ENCODE data around the gene SYT12. TPM values are rescaled to one million over a fixed set of nuclear protein-coding genes. Genes with fewer than 3 reads are reported as not detected.

The SYT12 gene
- total and polyA plus RNA-seq, 9 of the 15 experiments (the other 6 are each of a cell fraction or from before 2014, with no cell fraction given), result 0.03 to 0.11 (median 0.03) TPM; not detected in 4

- TF ChIP-seq CTCF (IDR thresholded peaks at IDR 0.05 in 2 of 3, conservative IDR thresholded peaks at IDR 0.05 in 1 of 3; ENCODE audit: insufficient read depth in 2 of 3, low read depth in 1 of 3, low read length in 3 of 3) (peak; percentile 79 to 86 (median 83)), TGIF2 (CRISPR knock-in tag; IDR thresholded peaks at IDR 0.05) (no peak), NFXL1 (CRISPR knock-in tag; IDR thresholded peaks at IDR 0.05) (no peak), MAZ (CRISPR knock-in tag; conservative IDR thresholded peaks at IDR 0.05 in 1 of 2, IDR thresholded peaks at IDR 0.05 in 1 of 2) (peak in 1 of 2 experiments; percentile 41; a peak in 1 of 4 replicates)
These were observed 48.7 kb downstream of the SYT12 start (continued) for GRCh38 chr11:67071420-67072284.

GRCh38 chr11:67072295-67072694 is 49.4 kb downstream of the SYT12 start:
- H3K9ac ChIP-seq (ENCODE audit: insufficient read depth in 1 of 2, low read depth in 2 of 2, low read length in 2 of 2), result no peak overlapping the region
- H3K4me3 ChIP-seq, result no peak overlapping the region
- peaks cover 0 to 17% of the 10 kb centered on the region in 2 experiments; a peak in 4 of 5 replicates for H3K4me1 ChIP-seq (replicated peaks in 1 of 2; ENCODE audit: control insufficient read depth in 2 of 2, insufficient read depth in 2 of 2, low read length in 2 of 2)
- H3K36me3 ChIP-seq (ENCODE audit: control insufficient read depth, insufficient read depth, low read length), result no peaks in the 10 kb centered on the region
- ChIA-PET CTCF (ENCODE audit: low intra/inter-chr PET ratio) (no interaction called here), POLR2A (interaction anchor here (0.7 kb wide), 1 partner anchor 99 kb away, joined by 3 read pairs; no protein-coding TSS in a partner anchor)
- intact Hi-C loops (cut with micrococcal nuclease), result no loop called here
- H4K20me1 ChIP-seq (replicated peaks; ENCODE audit: control insufficient read depth, insufficient read depth, low read length), result no peaks in the 10 kb centered on the region
- H2AFZ ChIP-seq (ENCODE audit: low read depth, low read length), result no peak overlapping the region
- WGBS (ENCODE audit: insufficient coverage, low coverage, missing lambda C conversion rate), result 54% methylated on average over 11 of the region's 11 CpGs
- in situ Hi-C loops (cut with MboI), result no loop called here
- BruUV-seq (replicated peaks), result no TSS peak
- H3K79me2 ChIP-seq (ENCODE audit: control insufficient read depth, insufficient read depth, low read length), result no peaks in the 10 kb centered on the region
- no peaks in the 10 kb centered on the region for H3K9me3 ChIP-seq (replicated peaks; ENCODE audit: control insufficient read depth, insufficient read depth, low read depth, low read length)
- FAIRE-seq (no peak), DNase-seq (ENCODE audit: extremely low read depth in 1 of 4, low spot score in 3 of 4) (no peak), ATAC-seq (no peak)
- H3K27ac ChIP-seq (ENCODE audit: extremely low read depth, low read depth, low read length), result no peak overlapping the region
- no peaks in the 10 kb centered on the region for H3K9me1 ChIP-seq (ENCODE audit: control insufficient read depth, insufficient read depth, low read length)
- peaks cover 0 to 11% of the 10 kb centered on the region in 2 experiments; a peak in 2 of 5 replicates for H3K27me3 ChIP-seq (ENCODE audit: control insufficient read depth in 2 of 2, insufficient read depth in 2 of 2, low read length in 2 of 2)
- no peak overlapping the region for H3K4me2 ChIP-seq (ENCODE audit: insufficient read depth, low read length)
- TF ChIP-seq ZNF561 (CRISPR knock-in tag; conservative IDR thresholded peaks at IDR 0.05) (no peak), ELF2 (CRISPR knock-in tag; IDR thresholded peaks at IDR 0.05) (no peak), ZKSCAN1 (IDR thresholded peaks at IDR 0.05; ENCODE audit: low read depth, low read length) (peak; percentile 87), SP1 (CRISPR knock-in tag; IDR thresholded peaks at IDR 0.05) (no peak), ETS2 (tag; IDR thresholded peaks at IDR 0.05; ENCODE audit: borderline replicate concordance, poor library complexity, severe bottlenecking) (no peak), THRA (IDR thresholded peaks at IDR 0.05) (no peak), MLX (CRISPR knock-in tag; conservative IDR thresholded peaks at IDR 0.05) (no peak), FUS (optimal IDR thresholded peaks at IDR 0.05; ENCODE audit: low read depth, low read length) (no peak)
- TF ChIP-seq, protein P1, sequence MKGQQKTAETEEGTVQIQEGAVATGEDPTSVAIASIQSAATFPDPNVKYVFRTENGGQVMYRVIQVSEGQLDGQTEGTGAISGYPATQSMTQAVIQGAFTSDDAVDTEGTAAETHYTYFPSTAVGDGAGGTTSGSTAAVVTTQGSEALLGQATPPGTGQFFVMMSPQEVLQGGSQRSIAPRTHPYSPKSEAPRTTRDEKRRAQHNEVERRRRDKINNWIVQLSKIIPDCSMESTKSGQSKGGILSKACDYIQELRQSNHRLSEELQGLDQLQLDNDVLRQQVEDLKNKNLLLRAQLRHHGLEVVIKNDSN (CRISPR knock-in tag; IDR thresholded peaks at IDR 0.05), result peak; percentile 32; the same call in 1 of the 2 replicates

All from K562 (cell line).